Cardiac muscle cell (in vitro differentiated cells and primary cell): ENCODE measurements around the gene THBS2. TPM values are rescaled to one million over a fixed set of nuclear protein-coding genes. Genes with fewer than 3 reads are reported as not detected.
"Not testable (repeated sequence)": the region's sequence is repeated elsewhere in the genome, so short reads cannot be mapped to it uniquely, and the experiment has no call there.

ENCODE experiments used
- DNase-seq, 2 donors: peaks; one replicate each; pipeline versions ENCODE4 v3.0.0 to v3.0.0-alpha.2; 2010 to 2017; ENCODE audit warnings: low read depth in 1 of 2, low spot score in 1 of 2
- H3K27ac ChIP-seq: fragments of 200-600 bp; sonication (generic); 2 replicates; pipeline ENCODE4 v1.5.1; 2016
- H3K27me3 ChIP-seq: fragments of 200-600 bp; sonication (generic); 2 replicates; pipeline ENCODE4 v1.6.0; 2016; ENCODE audit warnings: control low read depth
- H3K36me3 ChIP-seq: fragments of 200-600 bp; sonication (generic); 2 replicates; pipeline ENCODE4 v1.5.1; 2016; ENCODE audit warnings: control low read depth
- H3K4me1 ChIP-seq: fragments of 200-600 bp; sonication (generic); 2 replicates; pipeline ENCODE4 v1.8.1; 2017; ENCODE audit warnings: low read depth, mild to moderate bottlenecking, mixed run types
- H3K4me3 ChIP-seq: fragments of 200-600 bp; sonication (generic); 2 replicates; pipeline ENCODE4 v1.5.1; 2016; ENCODE audit warnings: mild to moderate bottlenecking
- H3K9me3 ChIP-seq: fragments of 200-600 bp; sonication (generic); 2 replicates; pipeline ENCODE4 v1.5.1; 2017; ENCODE audit warnings: low read depth, mild to moderate bottlenecking, control low read depth
- CTCF ChIP-seq: IDR thresholded peaks from 2 replicates; pipeline ENCODE4 v1.5.1; 2012; ENCODE audit warnings: low read depth, mild to moderate bottlenecking, low read length
- polyA plus RNA-seq: library from polyadenylated mRNA; unstranded; fragments of >200 nt; fragmentation: Nextera tagmentation; extraction: Ambion mirVana; gene quantifications from 2 replicates; pipeline ENCODE4 v1.2.1, GENCODE V29; 2016
- total RNA-seq: library from RNA; depleted of rRNA; stranded (reverse); fragments of >200 nt; gene quantifications from 2 replicates; pipeline ENCODE4 v1.2.3, GENCODE V29; 2016

The THBS2 gene
- total and polyA plus RNA-seq, 2 experiments from 2014 or later = 0.06 to 0.10 TPM

GRCh38 chr6:169271877-169272216 lies 18.2 kb upstream of the THBS2 start:
- no peak for DNase-seq
- H3K27me3 ChIP-seq = no peaks in the 10 kb centered on the region

GRCh38 chr6:169271158-169271876 lies 17.7 kb upstream of the THBS2 start:
- DNase-seq = no peak
- no peak for TF ChIP-seq CTCF
- H3K27ac ChIP-seq = no peak overlapping the region
- no peaks in the 10 kb centered on the region for H3K36me3 ChIP-seq
- no peak overlapping the region for H3K4me3 ChIP-seq
- no peaks in the 10 kb centered on the region for H3K4me1 ChIP-seq
- no peaks in the 10 kb centered on the region for H3K9me3 ChIP-seq
- no peaks in the 10 kb centered on the region for H3K27me3 ChIP-seq

More at GRCh38 chr6:169271877-169272216, 18.2 kb upstream of the THBS2 start:
- Histone ChIP-seq H3K27ac (no peak overlapping the region), H3K4me3 (no peak overlapping the region), H3K9me3 (no peaks in the 10 kb centered on the region), H3K36me3 (no peaks in the 10 kb centered on the region), H3K4me1 (no peaks in the 10 kb centered on the region)
- no peak for TF ChIP-seq CTCF

- not testable (repeated sequence) for H3K27ac ChIP-seq
These were observed 16.4 kb upstream of the THBS2 start for GRCh38 chr6:169270077-169270380.

GRCh38 chr6:169269180-169270076 lies 15.8 kb upstream of the THBS2 start:
- no peaks in the 10 kb centered on the region for H3K4me1 ChIP-seq
- no peaks in the 10 kb centered on the region for H3K36me3 ChIP-seq
- peak in 1 of 2 donors; percentile 89 for DNase-seq
- H3K27me3 ChIP-seq = no peaks in the 10 kb centered on the region
- no peak overlapping the region for H3K4me3 ChIP-seq
- TF ChIP-seq CTCF = no peak
- no peaks in the 10 kb centered on the region for H3K9me3 ChIP-seq
- no peak overlapping the region for H3K27ac ChIP-seq

More at GRCh38 chr6:169270077-169270380, 16.4 kb upstream of the THBS2 start:
- not testable (repeated sequence) for H3K4me1 ChIP-seq, H3K36me3 ChIP-seq, DNase-seq, H3K27me3 ChIP-seq, H3K4me3 ChIP-seq, H3K9me3 ChIP-seq

- Histone ChIP-seq H3K27me3 (no peaks in the 10 kb centered on the region), H3K9me3 (no peaks in the 10 kb centered on the region), H3K27ac (no peak overlapping the region), H3K36me3 (no peaks in the 10 kb centered on the region), H3K4me1 (no peaks in the 10 kb centered on the region), H3K4me3 (no peak overlapping the region)
- DNase-seq = no peak
- TF ChIP-seq CTCF = no peak
These were observed 14.6 kb upstream of the THBS2 start for GRCh38 chr6:169268276-169268675.
